Activated gamma-delta T cell treated with Interleukin-2 at 50 U/mL for 16 hours (primary cell): ENCODE measurements around the gene LDOC1.
"Not testable (repeated sequence)": the region's sequence is repeated elsewhere in the genome, so short reads cannot be mapped to it uniquely, and the experiment has no call there.

ENCODE experiments used
- DNase-seq: peaks from one replicate; pipeline ENCODE4 v3.0.0-alpha.2; 2020

Gene LDOC1

DNA sequence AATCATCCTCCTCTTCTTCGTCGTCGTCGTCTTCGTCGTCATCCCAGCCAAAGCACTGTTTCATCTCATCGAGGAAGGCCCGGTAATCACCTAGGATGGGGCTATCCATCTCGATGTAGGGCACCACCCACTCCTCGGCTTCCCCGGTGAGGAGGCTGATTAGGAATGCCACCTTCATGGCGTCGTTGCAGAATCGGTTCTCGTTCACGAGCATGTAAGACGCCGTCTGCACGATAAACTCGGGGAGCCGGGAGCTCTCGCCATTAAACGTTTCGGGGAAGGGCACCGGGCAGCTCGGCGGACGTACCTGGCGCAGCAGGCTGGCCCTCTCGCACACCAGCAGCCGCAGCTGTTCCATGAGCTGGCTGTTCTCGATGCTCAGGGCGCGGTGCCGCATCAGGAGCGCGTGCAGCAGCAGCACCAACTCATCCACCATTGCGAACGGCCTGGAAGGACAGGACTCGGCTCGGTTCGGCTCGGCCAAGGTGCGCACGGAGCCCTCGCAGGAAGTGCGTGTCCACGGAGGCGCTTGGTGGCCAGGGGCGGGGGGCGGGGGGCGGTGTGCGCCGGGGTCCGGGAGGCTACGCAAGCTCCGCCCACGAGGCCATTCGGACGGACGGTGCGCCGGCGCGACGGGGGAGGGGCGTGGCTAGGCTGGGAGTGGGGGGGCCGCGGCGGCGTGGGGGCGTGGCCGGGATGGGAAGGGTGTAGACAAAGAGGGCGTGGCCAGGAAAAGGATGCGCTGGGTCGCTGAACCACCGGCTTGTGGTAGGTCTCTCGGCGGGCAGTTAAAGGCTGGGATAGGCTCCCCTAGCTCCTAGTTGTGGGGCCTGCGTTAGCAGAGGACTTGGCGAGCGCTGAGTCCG is at the start of gene LDOC1:
Gene LDOC1 (minus strand): TSS at position 544 of the 866 bp plus-strand sequence. CDS start 108 bp downstream, at position 436.
- peak; percentile 54 for DNase-seq

DNA sequence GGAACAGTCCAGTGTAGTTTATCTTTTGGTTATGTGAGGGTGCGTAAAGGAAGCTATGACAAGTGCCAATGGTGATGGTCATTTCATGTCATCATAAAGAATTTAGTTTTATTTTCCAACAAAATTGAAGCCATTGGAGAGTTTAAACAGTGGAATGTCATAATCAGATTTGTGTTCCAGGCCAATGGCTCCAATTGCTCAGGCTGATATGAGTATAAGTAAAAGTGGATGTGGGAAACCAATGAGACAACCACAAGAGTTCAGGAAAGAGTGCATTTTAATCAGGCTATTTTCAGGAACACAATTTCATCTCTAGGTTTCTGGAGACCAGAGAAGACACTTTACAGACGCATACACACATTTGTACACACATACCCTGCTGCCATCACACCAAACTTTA is 44.7 kb upstream of the LDOC1 start:
- DNase-seq, result no peak

DNA sequence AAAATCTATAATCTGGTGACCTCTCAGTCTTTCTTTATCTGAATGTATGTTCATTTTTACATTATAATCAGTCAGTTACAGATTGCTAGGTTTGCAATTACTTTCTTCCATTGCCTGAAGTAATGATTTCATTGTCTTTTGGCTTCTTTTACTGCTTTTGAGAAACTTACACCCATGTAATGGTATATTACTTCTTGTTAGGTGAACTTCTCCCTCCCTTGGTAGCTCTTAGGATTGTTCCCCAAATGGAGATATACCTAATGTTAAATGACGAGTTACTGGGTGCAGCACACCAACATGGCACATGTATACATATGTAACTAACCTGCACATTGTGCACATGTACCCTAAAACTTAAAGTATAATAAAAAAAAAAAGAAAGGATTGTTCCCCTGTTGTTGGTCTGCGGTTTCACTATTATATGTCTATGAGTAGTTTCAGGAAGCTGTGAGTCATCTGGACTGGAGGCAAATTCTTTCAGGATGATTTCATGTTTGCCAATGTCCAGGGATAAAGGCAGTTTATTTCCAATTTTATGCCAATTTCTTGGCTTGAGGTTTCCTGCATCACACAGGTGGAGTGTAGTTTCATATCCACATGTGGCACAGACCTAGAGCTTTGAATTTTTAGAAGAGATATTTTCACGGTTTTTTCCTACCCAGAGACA is 43.5 kb upstream of the LDOC1 start:
- DNase-seq, result no peak

DNA sequence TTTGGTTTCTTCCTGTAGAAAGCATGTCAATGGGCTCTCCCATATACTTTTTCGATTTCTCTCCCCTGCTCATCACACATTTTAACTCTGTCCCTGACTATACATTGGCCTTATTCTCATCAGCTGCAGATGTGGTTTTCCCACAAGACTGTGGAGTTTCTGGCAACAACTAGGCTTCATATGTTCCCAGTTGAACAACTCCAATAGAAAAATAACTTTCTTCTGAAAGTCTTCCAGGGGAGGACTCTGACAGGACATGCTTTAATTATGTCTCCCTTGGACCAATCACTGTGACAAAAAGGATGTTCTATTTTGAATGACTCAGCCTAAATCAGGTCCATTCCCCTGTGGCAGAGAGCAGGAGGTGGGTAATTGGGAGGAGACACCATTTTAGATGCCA is 37.3 kb upstream of the LDOC1 start:
- DNase-seq, result no peak

DNA sequence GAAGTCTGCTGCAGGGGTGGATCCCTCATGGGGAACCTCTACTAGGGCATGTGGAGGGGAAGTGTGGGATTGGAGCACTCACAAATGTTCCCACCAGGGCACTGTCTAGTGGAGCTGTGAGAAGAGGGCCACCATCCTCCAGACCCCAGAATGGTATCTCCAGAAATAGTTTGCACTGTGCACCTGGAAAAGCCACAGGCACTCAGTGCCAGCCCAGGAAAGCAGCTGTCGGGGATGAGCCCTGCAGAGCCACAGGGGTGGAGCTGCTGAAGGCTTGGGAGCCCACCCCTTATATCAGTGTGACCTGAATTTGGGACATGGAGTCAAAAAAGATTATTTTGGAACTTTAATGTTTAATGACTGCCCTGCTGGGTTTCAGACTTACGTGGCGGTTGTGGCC is 25.0 kb upstream of the LDOC1 start:
- no peak for DNase-seq

DNA sequence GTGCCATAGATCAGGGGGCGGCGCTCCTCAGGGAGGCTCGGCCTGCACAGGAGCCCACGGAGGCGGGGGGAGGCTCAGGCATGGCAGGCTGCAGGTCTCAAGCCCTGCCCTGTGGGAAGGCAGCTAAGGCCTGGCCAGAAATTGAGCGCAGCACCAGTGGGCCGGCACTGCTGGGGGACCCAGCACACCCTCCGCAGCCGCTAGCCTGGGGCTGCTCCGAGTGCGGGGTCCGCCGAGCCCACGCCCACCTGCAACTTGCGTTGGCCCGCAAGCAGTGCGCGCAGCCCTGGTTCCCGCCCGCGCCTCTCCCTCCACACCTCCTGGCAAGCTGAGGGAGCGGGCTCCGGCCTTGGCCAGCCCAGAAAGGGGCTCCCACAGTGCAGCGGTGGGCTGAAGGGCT is 11.6 kb upstream of the LDOC1 start:
- DNase-seq, result not testable (repeated sequence)

DNA sequence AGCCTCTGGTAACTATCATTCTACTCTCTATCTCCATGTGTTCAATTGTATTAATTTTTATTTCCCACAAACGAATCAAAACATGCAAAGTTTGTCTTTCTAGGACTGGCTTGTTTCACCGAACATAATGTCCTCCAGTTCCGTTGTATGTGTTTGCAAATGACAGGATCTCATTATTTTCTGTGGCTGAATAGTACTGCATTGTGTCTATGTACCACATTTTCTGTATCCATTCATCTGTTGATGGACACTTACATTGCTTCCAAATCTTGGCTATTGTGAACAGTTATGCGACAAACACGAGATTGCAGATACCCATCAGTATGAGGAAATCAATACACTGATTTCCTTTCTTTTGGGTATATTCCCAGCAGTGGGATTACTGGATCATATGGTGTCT is 8.4 kb upstream of the LDOC1 start:
- DNase-seq, result no peak

DNA sequence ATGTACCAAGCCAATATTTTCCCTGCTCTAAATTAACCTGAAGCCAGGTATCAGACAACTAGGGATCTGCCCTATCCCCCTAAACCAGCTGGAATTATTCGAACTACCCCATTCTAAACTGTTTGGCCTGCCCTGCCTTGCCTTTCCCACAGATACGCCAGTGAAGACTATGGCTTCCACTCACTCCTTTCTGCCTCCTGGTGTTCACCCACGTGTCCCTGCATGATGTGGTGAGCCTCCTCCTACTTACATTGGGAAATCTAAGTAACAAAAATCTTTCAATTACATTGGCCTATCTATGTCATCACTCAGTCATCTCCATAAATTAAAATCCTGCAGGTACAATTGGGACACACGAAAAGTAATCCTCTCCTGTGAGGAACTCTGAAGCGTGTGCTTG is 6.1 kb upstream of the LDOC1 start:
- DNase-seq, result no peak

DNA sequence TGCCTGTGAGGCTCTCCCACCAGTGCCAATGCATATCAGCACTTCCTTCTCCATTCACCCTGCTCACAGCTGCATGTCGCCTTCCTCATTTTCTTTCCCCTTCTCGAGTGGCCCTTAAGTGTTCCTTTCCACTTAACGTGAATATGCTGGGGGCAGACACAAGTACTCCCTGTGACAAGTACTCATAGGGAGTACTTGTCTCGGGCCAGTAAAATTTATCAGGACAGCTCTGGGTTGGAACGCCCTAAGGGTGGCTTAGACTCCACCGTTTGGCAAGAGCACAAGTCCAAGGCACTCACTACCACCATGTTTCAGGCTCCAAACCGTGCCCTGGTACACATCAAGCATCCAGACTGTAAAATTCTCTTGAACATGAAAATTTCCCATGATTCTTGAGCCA is 3.9 kb upstream of the LDOC1 start:
- no peak for DNase-seq

DNA sequence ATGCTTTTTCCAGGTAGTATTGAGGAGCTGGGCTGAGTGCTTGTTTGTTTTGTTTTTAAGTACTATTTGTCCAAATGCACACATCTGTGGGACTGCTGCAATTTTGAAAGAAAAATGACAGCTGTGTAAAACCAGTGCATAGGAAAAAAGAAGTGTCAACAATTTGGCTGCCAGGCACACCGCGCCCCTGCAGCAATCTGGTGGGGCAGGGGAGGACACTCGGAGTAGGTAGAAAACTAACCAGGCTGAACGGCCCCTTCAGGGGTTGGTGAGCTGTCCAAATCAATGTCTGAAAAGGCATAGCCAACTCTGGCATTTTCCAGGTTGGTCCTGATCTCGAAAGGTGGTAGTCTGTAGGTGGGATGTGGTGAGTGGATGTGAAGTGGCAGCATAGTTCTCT is 1.1 kb downstream of the LDOC1 start:
- no peak for DNase-seq

DNA sequence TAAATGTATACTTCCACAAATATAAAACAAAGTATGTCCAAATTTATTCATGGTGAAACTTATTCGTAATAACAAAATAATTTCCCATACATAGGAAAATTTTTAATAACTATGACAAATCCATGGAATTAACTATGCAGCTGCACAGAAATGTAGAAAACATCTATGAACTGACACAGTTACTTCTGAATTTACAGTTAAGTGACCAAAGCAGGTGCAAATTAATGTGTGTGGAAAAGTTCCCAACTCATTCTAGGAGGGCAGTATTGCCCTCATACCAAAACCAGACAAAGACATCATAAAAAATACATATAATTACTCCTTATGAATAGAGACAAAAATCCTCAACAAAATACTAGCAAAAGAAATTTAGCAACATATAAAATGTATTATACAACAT is 12.5 kb downstream of the LDOC1 start:
- no peak for DNase-seq

DNA sequence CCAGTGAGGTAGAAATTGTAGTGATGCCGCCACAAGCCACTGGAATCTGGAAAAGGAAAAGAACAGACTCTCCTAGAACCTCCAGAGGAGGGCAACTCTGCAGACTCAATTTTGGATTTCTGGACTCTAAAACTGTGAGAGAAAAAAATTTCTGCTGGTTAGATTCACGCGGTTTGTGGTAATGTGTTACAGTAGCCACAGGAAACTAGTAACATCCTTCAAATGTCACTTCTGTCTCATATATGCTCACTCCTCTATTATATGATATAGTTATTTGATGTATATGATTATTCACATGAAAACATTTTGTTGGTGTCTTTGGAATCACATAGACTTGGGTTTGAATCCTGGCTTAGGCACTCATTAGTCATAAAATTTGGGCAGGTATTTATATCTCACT is 18.8 kb downstream of the LDOC1 start:
- DNase-seq, result no peak

DNA sequence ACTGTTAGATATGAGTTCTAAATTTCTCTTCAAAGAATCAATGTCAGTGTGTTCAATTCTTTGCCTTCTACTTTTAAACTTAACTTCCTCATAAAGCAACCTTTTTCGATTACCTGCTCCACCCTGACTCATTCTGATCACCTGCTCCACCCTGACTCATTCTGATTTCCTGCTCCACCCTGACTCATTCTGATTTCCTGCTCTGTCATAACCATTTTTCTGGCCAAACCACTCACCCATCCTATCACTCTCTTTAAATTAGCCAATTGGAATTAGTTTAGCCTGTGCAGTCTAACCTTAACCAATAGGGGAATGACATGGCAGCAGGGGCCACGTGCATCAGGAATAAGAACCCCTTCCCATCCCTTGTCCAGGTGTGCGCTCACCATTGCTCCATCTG is 21.7 kb downstream of the LDOC1 start:
- not testable (repeated sequence) for DNase-seq

DNA sequence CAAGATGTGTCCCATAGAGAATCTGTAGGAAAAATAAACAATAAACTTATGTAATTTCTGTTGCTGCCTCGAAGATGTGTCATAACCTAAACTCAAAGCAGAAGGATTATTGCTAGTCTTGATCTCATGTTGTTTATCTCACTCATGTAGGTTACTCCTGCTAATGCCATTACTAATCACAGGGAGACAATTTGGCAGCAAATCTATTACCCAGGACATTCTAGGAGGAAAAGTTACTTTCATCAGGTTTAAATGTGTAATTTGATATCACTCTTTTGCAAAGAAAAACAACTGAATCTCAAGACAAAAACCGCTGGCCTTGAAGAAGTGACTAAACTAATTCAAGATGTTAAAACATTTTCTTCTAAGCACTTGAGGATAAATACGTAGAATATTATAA is 34.0 kb downstream of the LDOC1 start:
- DNase-seq, result no peak

DNA sequence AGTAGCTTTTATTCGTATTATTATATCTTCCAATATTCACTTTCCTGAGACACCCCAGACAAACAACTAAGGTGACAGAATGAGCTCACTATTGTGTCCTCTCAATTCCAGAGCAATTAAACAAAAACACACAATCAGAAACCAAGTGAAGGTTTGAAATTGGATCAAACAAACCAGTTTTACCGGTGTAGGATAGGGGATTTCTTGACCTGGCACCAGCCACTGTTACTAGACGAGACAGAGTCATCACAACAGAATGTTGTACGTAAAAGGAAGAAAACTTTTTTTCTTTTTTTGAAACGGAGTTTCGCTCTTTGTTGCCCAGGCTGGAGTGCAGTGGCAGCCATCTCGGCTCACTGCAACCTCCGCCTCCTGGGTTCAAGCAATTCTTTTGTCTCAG is 43.7 kb downstream of the LDOC1 start:
- DNase-seq, result no peak

DNA sequence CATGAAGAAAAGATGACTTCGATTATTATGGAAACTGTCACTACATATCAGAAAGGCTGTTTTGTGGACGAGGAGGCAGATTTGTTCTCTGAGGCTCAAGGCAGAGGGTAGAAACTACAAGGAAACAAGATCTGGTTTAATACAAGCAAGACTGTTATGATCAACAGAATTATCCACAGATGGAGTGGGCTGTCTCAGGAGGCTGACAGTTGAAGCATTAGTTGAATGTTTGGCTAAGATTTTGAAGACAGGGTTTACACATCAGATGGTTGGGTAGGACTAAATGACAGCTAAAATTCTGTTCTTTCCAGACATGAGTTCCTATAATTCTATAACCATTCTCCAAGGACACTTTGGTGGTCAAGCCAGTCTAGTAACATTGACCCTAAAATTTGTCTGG is 49.8 kb downstream of the LDOC1 start:
- no peak for DNase-seq
